ENCODE data around the gene CRYBA2.

CRYBA2 gene

GRCh38 chr2:218993345-218994315, at the start of gene CRYBA2:
Gene CRYBA2 (minus strand): TSS chr2:218993422. CDS start chr2:218993176, 246 bp downstream.
- DNase-seq (ENCODE audit: low spot score), result peak; percentile 51

- DNase-seq (ENCODE audit: low spot score), result no peak
Measured at GRCh38 chr2:219042750-219043149, 49.5 kb upstream of the CRYBA2 start.

GRCh38 chr2:219042157-219042556, 48.9 kb upstream of the CRYBA2 start:
- no peak for DNase-seq (ENCODE audit: low spot score)

GRCh38 chr2:219041252-219041651, 48.0 kb upstream of the CRYBA2 start, which contains the start of gene CFAP65:
Gene CFAP65 (minus strand): TSS chr2:219041516. CDS start chr2:219039048, 2,468 bp downstream.
- no peak for DNase-seq (ENCODE audit: low spot score)

- DNase-seq (ENCODE audit: low spot score), result no peak
Measured at GRCh38 chr2:219038600-219038999, 45.4 kb upstream of the CRYBA2 start.

GRCh38 chr2:219037783-219038499, 44.7 kb upstream of the CRYBA2 start:
- DNase-seq (ENCODE audit: low spot score), result no peak

GRCh38 chr2:219035942-219036341, 42.7 kb upstream of the CRYBA2 start:
- no peak for DNase-seq (ENCODE audit: low spot score)

- no peak for DNase-seq (ENCODE audit: low spot score)
Measured at GRCh38 chr2:219034823-219035222, 41.6 kb upstream of the CRYBA2 start.

GRCh38 chr2:219032051-219032745, 39.0 kb upstream of the CRYBA2 start:
- no peak for DNase-seq (ENCODE audit: low spot score)

- no peak for DNase-seq (ENCODE audit: low spot score)
Measured at GRCh38 chr2:219031005-219031738, 38.0 kb upstream of the CRYBA2 start.

- no peak for DNase-seq (ENCODE audit: low spot score)
Measured at GRCh38 chr2:219030177-219030940, 37.1 kb upstream of the CRYBA2 start.

GRCh38 chr2:219029829-219030165, 36.6 kb upstream of the CRYBA2 start:
- DNase-seq (ENCODE audit: low spot score), result peak; percentile 67

GRCh38 chr2:219028996-219029828, 36.0 kb upstream of the CRYBA2 start:
- DNase-seq (ENCODE audit: low spot score), result no peak

GRCh38 chr2:219028141-219028540, 34.9 kb upstream of the CRYBA2 start:
- DNase-seq (ENCODE audit: low spot score), result no peak

GRCh38 chr2:219027511-219028055, 34.4 kb upstream of the CRYBA2 start:
- no peak for DNase-seq (ENCODE audit: low spot score)

- no peak for DNase-seq (ENCODE audit: low spot score)
Measured at GRCh38 chr2:219026946-219027345, 33.7 kb upstream of the CRYBA2 start.

GRCh38 chr2:219025637-219026585, 32.7 kb upstream of the CRYBA2 start:
- DNase-seq (ENCODE audit: low spot score), result no peak

- DNase-seq (ENCODE audit: low spot score), result no peak
Measured at GRCh38 chr2:219024059-219024458, 30.8 kb upstream of the CRYBA2 start.

Data from SW480 (cell line).